Activated T-cell treated with anti-CD3 and anti-CD28 coated beads for 24 hours (primary cell): Measurements from ENCODE around the gene RAB25.

Experiments used
- DNase-seq: peaks from one replicate; pipeline ENCODE4 v3.0.0-alpha.2; 2020; ENCODE audit warnings: low read depth

Gene RAB25

GRCh38 chr1:156079762-156080161 lies 18.8 kb downstream of the RAB25 start:
- DNase-seq: no peak

GRCh38 chr1:156080241-156080862 lies 19.4 kb downstream of the RAB25 start:
- no peak for DNase-seq

- no peak for DNase-seq
Observed at GRCh38 chr1:156080863-156081179, 19.9 kb downstream of the RAB25 start.

GRCh38 chr1:156081180-156081916 lies 20.4 kb downstream of the RAB25 start:
- no peak for DNase-seq

- DNase-seq: no peak
Observed at GRCh38 chr1:156081917-156082308, 21.0 kb downstream of the RAB25 start.

GRCh38 chr1:156082309-156083091 lies 21.5 kb downstream of the RAB25 start, which contains the start of gene MEX3A:
Gene MEX3A, minus strand, starts transcription at chr1:156082465. Its CDS starts 467 bp downstream, at chr1:156081998.
- peak; percentile 31 for DNase-seq

GRCh38 chr1:156083800-156084790 lies 23.1 kb downstream of the RAB25 start:
- DNase-seq: no peak

- no peak for DNase-seq
Observed at GRCh38 chr1:156086256-156086662, 25.3 kb downstream of the RAB25 start.

GRCh38 chr1:156089704-156090103 lies 28.7 kb downstream of the RAB25 start:
- DNase-seq: no peak

GRCh38 chr1:156090138-156090839 lies 29.3 kb downstream of the RAB25 start:
- no peak for DNase-seq

- DNase-seq: peak; percentile 80
Observed at GRCh38 chr1:156090840-156091188, 29.9 kb downstream of the RAB25 start.

- DNase-seq: no peak
Observed at GRCh38 chr1:156091610-156092009, 30.6 kb downstream of the RAB25 start.

- DNase-seq: no peak
Observed at GRCh38 chr1:156095906-156096508, 35.0 kb downstream of the RAB25 start.

- peak; percentile 89 for DNase-seq
Observed at GRCh38 chr1:156096640-156097391, 35.9 kb downstream of the RAB25 start.

- DNase-seq: no peak
Observed at GRCh38 chr1:156097499-156098178, 36.7 kb downstream of the RAB25 start.

- no peak for DNase-seq
Observed at GRCh38 chr1:156098784-156099183, 37.8 kb downstream of the RAB25 start.

- DNase-seq: no peak
Observed at GRCh38 chr1:156099282-156099681, 38.3 kb downstream of the RAB25 start.

- DNase-seq: no peak
Observed at GRCh38 chr1:156100205-156100995, 39.4 kb downstream of the RAB25 start.

GRCh38 chr1:156101880-156102279 lies 40.9 kb downstream of the RAB25 start:
- DNase-seq: no peak
